Tibial nerve (tissue), 4 donors: ENCODE results near the gene RTKN.

Experiments used
- EP300 ChIP-seq, 2 donors: sonication (generic); formaldehyde crosslinking; IDR thresholded peaks; one replicate each; pipeline ENCODE4 v1.6.1; 2017; ENCODE audit warnings: antibody characterized with exemption in 2 of 2, mild to moderate bottlenecking in 1 of 2
- POLR2A ChIP-seq, 2 donors: fragments of 450-650 bp; IDR thresholded peaks; one replicate each; pipeline ENCODE4 v1.6.1; 2017; ENCODE audit warnings: antibody characterized with exemption in 2 of 2, mild to moderate bottlenecking in 2 of 2, moderate library complexity in 2 of 2
- TF ChIP-seq, protein P1 (sequence below), 5 experiments: fragments of 200-600 bp in 3 of 5; fragments of 450-650 bp in 2 of 5; sonication (generic) in 3 of 5; IDR thresholded peaks; one replicate each; pipeline ENCODE4 v1.5.1; 2016 to 2019; ENCODE audit warnings: antibody characterized with exemption in 5 of 5, mild to moderate bottlenecking in 3 of 5, moderate library complexity in 2 of 5

DNA sequence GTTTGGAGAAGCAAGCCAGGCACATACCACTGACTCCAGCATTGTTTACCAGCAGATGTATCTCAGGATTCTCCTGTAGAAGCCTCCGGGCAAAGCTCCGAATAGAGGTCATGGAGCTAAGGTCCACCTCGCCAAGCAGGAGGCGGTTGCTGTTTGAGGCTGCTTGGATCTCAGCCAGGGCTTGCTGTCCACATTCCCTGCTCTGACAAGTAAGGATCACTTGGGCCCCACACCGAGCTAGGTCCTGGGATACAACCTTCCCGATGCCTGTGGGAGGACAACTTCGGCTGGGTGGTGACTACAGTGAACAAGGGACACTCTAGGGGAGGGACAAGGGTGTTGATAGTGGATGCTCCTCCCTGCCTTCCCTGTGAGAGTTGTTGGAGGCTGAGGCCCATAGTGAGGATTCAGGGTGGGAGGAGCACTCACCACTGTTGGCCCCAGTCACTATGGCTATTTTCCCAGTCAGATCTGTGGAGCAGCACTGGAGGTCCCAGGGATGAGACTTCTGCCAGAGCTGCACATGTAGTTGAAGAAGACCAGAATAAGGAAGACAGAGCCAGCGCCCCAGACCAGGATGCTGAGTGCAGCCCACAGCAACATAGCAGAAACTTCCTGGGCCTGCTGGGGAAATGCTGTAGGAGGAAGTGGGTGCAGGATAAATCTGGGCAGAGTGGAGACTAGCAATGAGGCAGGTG, 28.6 kb downstream of the RTKN start:
- TF ChIP-seq EP300 (IDR thresholded peaks at IDR 0.05), result no peak
- TF ChIP-seq, protein P1, sequence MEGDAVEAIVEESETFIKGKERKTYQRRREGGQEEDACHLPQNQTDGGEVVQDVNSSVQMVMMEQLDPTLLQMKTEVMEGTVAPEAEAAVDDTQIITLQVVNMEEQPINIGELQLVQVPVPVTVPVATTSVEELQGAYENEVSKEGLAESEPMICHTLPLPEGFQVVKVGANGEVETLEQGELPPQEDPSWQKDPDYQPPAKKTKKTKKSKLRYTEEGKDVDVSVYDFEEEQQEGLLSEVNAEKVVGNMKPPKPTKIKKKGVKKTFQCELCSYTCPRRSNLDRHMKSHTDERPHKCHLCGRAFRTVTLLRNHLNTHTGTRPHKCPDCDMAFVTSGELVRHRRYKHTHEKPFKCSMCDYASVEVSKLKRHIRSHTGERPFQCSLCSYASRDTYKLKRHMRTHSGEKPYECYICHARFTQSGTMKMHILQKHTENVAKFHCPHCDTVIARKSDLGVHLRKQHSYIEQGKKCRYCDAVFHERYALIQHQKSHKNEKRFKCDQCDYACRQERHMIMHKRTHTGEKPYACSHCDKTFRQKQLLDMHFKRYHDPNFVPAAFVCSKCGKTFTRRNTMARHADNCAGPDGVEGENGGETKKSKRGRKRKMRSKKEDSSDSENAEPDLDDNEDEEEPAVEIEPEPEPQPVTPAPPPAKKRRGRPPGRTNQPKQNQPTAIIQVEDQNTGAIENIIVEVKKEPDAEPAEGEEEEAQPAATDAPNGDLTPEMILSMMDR (IDR thresholded peaks at IDR 0.05), result no peak
- no peak for TF ChIP-seq POLR2A (IDR thresholded peaks at IDR 0.05)
